GM10248 (cell line): ENCODE data around the gene ACAN.

Source experiments
- CTCF ChIA-PET: fragments of 300-600 bp; sonication (Branson Sonifier 250); formaldehyde crosslinking; extraction: SDS; loops from one replicate; lab custom pipeline; 2021; ENCODE audit warnings: antibody characterized with exemption; lab: Yijun Ruan, JAX
- POLR2A ChIA-PET: fragments of 350-650 bp; sonication (Branson Sonifier 250); formaldehyde crosslinking; extraction: SDS; loops from one replicate; lab custom pipeline; 2020; ENCODE audit warnings: antibody characterized with exemption; lab: Yijun Ruan, JAX
- DNase-seq: peaks from one replicate; pipeline ENCODE4 v3.0.0; 2012; ENCODE audit errors: extremely low spot score
- TF ChIP-seq, protein P1 (sequence below): IDR thresholded peaks from 2 replicates; pipeline ENCODE4 v1.5.1; 2012; ENCODE audit warnings: mild to moderate bottlenecking, low read depth; ENCODE audit errors: extremely low read depth, missing control alignments, control extremely low read depth

The ACAN gene

DNA sequence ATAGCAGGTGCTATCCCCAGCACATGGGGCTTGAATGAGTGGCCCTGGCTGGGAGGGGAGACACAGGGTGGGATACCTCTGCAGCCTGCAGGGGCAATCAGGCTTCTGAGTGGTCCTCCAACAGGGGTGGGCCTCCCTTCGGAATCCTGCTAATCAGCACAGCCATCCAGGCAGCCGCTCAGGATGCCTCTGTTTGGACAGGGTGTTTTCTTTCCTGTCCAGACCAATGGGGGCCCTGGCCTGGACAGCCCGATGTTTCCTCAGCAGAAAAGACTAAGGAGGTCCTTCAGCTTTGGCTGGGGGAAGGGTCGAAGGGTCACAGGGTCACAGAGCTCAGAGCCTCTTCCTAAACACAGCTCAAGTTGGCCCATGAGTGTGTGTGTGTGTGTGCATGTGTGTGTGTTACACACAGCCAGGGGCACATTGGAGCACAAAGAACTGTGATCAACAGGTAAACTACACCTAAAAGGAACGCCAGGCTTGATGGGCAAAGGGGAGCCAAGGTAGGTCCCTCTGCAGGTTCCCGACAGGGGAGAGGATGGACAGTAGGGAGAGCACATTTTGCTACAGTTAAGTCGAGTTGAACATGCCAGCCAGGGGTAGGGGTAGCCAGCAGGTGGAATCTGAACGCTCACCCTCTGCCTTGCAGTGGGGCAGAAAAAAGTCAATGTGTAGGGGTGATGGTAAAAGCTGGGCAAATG lies 93.2 kb downstream of the ACAN start:
- ChIA-PET CTCF (interaction anchor here (3.3 kb wide), 1 partner anchor 9 kb away, joined by 14 read pairs; no protein-coding TSS in a partner anchor), POLR2A (no interaction called here)
- no peak for DNase-seq
- TF ChIP-seq, protein P1, sequence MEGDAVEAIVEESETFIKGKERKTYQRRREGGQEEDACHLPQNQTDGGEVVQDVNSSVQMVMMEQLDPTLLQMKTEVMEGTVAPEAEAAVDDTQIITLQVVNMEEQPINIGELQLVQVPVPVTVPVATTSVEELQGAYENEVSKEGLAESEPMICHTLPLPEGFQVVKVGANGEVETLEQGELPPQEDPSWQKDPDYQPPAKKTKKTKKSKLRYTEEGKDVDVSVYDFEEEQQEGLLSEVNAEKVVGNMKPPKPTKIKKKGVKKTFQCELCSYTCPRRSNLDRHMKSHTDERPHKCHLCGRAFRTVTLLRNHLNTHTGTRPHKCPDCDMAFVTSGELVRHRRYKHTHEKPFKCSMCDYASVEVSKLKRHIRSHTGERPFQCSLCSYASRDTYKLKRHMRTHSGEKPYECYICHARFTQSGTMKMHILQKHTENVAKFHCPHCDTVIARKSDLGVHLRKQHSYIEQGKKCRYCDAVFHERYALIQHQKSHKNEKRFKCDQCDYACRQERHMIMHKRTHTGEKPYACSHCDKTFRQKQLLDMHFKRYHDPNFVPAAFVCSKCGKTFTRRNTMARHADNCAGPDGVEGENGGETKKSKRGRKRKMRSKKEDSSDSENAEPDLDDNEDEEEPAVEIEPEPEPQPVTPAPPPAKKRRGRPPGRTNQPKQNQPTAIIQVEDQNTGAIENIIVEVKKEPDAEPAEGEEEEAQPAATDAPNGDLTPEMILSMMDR = no peak

DNA sequence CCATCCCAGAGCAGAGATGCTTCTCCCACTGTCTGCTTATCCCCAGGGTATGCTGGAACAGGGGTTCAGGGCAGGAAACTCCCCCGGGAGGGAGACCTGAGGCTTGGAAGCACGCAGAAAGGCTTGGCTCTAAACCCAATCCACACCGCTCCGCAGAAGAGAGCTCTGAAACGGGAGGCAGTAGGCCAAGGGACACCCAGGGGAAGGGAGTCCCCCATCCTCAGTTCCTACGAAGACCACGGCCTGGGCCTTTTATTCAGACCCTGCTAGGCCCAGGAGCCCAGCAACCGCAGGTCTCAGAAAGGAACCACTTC lies 93.9 kb downstream of the ACAN start:
- POLR2A ChIA-PET = no interaction called here
- no peak for DNase-seq
- CTCF ChIA-PET = interaction anchor here (3.3 kb wide), 1 partner anchor 8 kb away, joined by 14 read pairs; no protein-coding TSS in a partner anchor
- TF ChIP-seq, protein P1 = no peak

GRCh38 chr15:88897456-88898194 lies 94.4 kb downstream of the ACAN start:
- CTCF ChIA-PET = interaction anchor here (3.3 kb wide), 1 partner anchor 8 kb away, joined by 14 read pairs; no protein-coding TSS in a partner anchor
- no peak for DNase-seq
- TF ChIP-seq, protein P1 = no peak
- POLR2A ChIA-PET = no interaction called here

DNA sequence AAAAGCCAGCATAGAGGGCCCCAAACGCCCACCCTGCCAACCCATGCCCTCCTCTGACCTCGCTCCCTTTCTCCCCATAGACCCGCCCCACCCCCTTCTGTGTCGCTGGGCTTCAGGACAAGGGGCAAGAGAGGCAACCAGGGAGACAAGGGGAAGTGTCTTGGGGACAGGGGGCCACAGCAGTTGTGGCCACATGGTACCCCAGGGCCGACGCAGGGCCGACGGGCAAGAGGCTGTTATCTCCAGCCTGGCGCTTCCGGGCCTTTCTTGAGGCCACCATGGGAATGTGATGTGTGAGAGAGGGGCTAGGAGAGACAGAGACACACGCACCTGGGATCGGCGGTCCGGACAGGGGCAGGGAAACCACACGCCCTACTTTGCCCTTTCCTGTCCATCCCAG lies 95.5 kb downstream of the ACAN start:
- TF ChIP-seq, protein P1 = no peak
- DNase-seq = no peak
- ChIA-PET POLR2A (no interaction called here), CTCF (no interaction called here)

- ChIA-PET CTCF (no interaction called here), POLR2A (no interaction called here)
- TF ChIP-seq, protein P1 = no peak
- DNase-seq = no peak
Observed at GRCh38 chr15:88899251-88899650, 96.0 kb downstream of the ACAN start.

DNA sequence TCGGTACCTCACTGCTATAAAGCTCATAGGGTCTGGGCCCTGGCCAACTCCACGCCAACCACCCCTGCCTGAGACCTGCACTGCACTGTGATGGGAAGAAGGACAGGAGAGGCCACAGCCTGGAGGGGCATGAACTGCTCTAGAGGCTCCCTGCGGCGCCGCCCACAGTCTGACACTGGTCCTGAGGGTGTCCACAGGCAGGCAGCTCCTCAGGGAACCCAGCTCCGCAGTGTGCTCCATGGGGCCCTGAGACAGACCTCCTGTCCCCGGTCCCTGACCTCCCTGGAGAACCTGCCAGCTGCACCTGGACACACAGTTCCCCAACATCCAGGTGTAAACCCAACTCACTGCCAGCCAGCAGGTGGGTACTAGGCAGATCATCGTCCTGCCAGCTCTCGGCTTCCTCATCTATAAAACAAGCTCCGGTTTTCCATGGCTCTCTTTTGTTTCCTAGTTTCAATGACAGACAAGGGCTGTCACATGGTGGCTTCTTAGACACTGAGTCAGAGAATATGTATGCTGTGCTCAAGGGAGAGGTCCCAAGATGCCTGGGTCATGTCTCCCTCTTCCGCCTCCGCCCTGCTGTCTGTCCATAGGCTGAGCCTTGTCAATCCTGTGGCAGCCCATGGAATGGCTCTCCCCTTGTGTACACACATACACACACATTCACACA lies 97.2 kb downstream of the ACAN start:
- ChIA-PET CTCF (interaction anchor here (0.6 to 0.9 kb wide), 2 partner anchors 8 to 11 kb away, joined by 3 to 4 read pairs; no protein-coding TSS in a partner anchor), POLR2A (no interaction called here)
- TF ChIP-seq, protein P1 = no peak
- DNase-seq = no peak
